HepG2 (cell line): ENCODE measurements around the gene ZNF717.
"Not testable (repeated sequence)": the region's sequence is repeated elsewhere in the genome, so short reads cannot be mapped to it uniquely, and the experiment has no call there.

Experiments used
- CHD2 ChIP-seq: IDR thresholded peaks from 2 replicates; pipeline ENCODE4 v1.6.1; 2011; ENCODE audit warnings: low read depth, low read length, improper control_type of control experiment
- NR2C2 ChIP-seq: sonication (generic); formaldehyde crosslinking; IDR thresholded peaks from 2 replicates; pipeline ENCODE4 v1.4.0; 2020; ENCODE audit warnings: missing genetic modification reagents, mild to moderate bottlenecking, moderate library complexity, borderline replicate concordance
- PCBP2 ChIP-seq: fragments of 200-400 bp; formaldehyde crosslinking; optimal IDR thresholded peaks from 2 replicates; pipeline ENCODE3; 2018; ENCODE audit warnings: low read length, low read depth; ENCODE audit not compliant: poor library complexity, severe bottlenecking
- POLR2A ChIP-seq, 2 experiments: IDR thresholded peaks; 2 replicates each; pipeline ENCODE4 v1.6.1; 2011; ENCODE audit warnings: low read depth in 2 of 2, low read length in 2 of 2, mild to moderate bottlenecking in 1 of 2, moderate library complexity in 1 of 2; ENCODE audit not compliant: insufficient read depth in 1 of 2
- SP4 ChIP-seq: sonication (generic); formaldehyde crosslinking; IDR thresholded peaks from 2 replicates; pipeline ENCODE4 v1.8.1; 2023; ENCODE audit warnings: mild to moderate bottlenecking, missing genetic modification reagents
- SUZ12 ChIP-seq: fragments of 150-350 bp; IDR thresholded peaks from 2 replicates; pipeline ENCODE4 v1.6.1; 2014; ENCODE audit warnings: low read depth, low read length
- ZBTB33 ChIP-seq: sonication (generic); formaldehyde crosslinking; IDR thresholded peaks from 2 replicates; pipeline ENCODE4 v1.4.0; 2020; ENCODE audit warnings: missing genetic modification reagents
- ZNF3 ChIP-seq: IDR thresholded peaks from 2 replicates; pipeline ENCODE4 v1.7.0; 2017; ENCODE audit warnings: inconsistent platforms
- ZNF766 ChIP-seq: sonication (generic); formaldehyde crosslinking; IDR thresholded peaks from 2 replicates; pipeline ENCODE4 v1.5.0; 2020; ENCODE audit warnings: missing genetic modification reagents, borderline replicate concordance
- ZNF780A ChIP-seq: sonication (generic); formaldehyde crosslinking; IDR thresholded peaks from 2 replicates; pipeline ENCODE4 v1.8.0; 2022; ENCODE audit warnings: mild to moderate bottlenecking, missing genetic modification reagents, moderate library complexity
- ZNF878 ChIP-seq: sonication (generic); formaldehyde crosslinking; IDR thresholded peaks from 2 replicates; pipeline ENCODE4 v1.8.1; 2023; ENCODE audit warnings: mild to moderate bottlenecking, missing genetic modification reagents, moderate library complexity
- TF ChIP-seq, protein P1 (sequence below): sonication (generic); formaldehyde crosslinking; IDR thresholded peaks from 2 replicates; pipeline ENCODE4 v1.5.0; 2020; ENCODE audit warnings: mild to moderate bottlenecking, missing genetic modification reagents, moderate library complexity

DNA sequence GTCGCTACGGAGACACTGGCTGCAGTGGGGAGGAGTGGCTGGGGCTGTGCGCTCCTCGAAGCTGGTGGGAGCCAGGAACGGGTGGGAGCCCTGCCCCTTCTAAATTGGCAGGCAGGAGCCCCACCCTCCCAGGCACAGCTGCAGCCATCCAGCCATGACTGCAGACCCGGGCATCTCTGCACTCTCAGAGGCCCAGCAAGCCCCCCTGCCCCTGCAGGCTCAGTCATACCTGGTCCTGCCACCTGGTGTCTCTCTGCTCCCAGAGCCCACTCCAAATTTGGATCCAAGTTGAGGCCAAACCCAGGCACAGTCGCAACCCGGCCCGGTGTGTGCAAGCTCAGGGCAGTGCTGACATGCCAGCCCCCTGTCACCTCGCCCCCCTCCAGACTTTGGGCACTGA lies 13.7 kb downstream of the ZNF717 start:
- TF ChIP-seq ZNF780A (CRISPR knock-in tag); SP4 (CRISPR knock-in tag); SUZ12; ZNF766 (CRISPR knock-in tag); CHD2; ZBTB33; ZNF878 (CRISPR knock-in tag); PCBP2; POLR2A (IDR thresholded peaks at IDR 0.05; ENCODE audit: insufficient read depth in 1 of 2, low read depth in 2 of 2, low read length in 2 of 2); NR2C2; ZNF3 (CRISPR knock-in tag): not testable (repeated sequence)
- TF ChIP-seq, protein P1, sequence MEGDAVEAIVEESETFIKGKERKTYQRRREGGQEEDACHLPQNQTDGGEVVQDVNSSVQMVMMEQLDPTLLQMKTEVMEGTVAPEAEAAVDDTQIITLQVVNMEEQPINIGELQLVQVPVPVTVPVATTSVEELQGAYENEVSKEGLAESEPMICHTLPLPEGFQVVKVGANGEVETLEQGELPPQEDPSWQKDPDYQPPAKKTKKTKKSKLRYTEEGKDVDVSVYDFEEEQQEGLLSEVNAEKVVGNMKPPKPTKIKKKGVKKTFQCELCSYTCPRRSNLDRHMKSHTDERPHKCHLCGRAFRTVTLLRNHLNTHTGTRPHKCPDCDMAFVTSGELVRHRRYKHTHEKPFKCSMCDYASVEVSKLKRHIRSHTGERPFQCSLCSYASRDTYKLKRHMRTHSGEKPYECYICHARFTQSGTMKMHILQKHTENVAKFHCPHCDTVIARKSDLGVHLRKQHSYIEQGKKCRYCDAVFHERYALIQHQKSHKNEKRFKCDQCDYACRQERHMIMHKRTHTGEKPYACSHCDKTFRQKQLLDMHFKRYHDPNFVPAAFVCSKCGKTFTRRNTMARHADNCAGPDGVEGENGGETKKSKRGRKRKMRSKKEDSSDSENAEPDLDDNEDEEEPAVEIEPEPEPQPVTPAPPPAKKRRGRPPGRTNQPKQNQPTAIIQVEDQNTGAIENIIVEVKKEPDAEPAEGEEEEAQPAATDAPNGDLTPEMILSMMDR (CRISPR knock-in tag): not testable (repeated sequence)
